Lower leg skin (tissue), 4 donors: ENCODE results near the gene PEX11B. TPM values are rescaled to one million over a fixed set of nuclear protein-coding genes. Genes with fewer than 3 reads are reported as not detected.

Experiments used
- DNase-seq, 2 donors: peaks; one replicate each; pipeline ENCODE4 v3.0.0-alpha.2; 2019; ENCODE audit warnings: low spot score in 2 of 2
- H3K4me3 ChIP-seq: fragments of 200-600 bp; sonication (generic); 2 replicates; pipeline ENCODE4 v1.5.1; 2017; ENCODE audit warnings: mild to moderate bottlenecking, low read depth; ENCODE audit not compliant: poor library complexity, severe bottlenecking
- POLR2A ChIP-seq, 2 donors: fragments of 450-650 bp; IDR thresholded peaks; one replicate each; pipeline ENCODE4 v1.6.1; 2016 to 2017; ENCODE audit warnings: antibody characterized with exemption in 2 of 2, mild to moderate bottlenecking in 1 of 2, moderate library complexity in 1 of 2
- WGBS, 2 donors: methylation state at CpG; one replicate each; pipeline ENCODE4 v1.1.5; 2018; 5-methylcytosine and 5-hydroxymethylcytosine counted together
- intact Hi-C: fragments of 100-400 bp; cut with DNase I; formaldehyde crosslinking; loops from one replicate; pipeline ENCODE4 v1.15.0; 2023; ENCODE audit warnings: low total_unique reads
- total RNA-seq, 4 donors: library from RNA; depleted of rRNA; stranded (reverse); fragments of >200 nt; gene quantifications; one replicate each; pipeline ENCODE4 v1.1.0, GENCODE V29; 2016
- TF ChIP-seq, protein P1 (sequence below), 3 donors: fragments of 450-650 bp; IDR thresholded peaks; one replicate each; pipeline ENCODE4 v1.5.1; 2016; ENCODE audit warnings: antibody characterized with exemption in 3 of 3, mild to moderate bottlenecking in 3 of 3, moderate library complexity in 2 of 3

The PEX11B gene
- total RNA-seq, 4 donors from 2014 or later, result 27.0 to 47.1 (median 30.2) TPM

DNA sequence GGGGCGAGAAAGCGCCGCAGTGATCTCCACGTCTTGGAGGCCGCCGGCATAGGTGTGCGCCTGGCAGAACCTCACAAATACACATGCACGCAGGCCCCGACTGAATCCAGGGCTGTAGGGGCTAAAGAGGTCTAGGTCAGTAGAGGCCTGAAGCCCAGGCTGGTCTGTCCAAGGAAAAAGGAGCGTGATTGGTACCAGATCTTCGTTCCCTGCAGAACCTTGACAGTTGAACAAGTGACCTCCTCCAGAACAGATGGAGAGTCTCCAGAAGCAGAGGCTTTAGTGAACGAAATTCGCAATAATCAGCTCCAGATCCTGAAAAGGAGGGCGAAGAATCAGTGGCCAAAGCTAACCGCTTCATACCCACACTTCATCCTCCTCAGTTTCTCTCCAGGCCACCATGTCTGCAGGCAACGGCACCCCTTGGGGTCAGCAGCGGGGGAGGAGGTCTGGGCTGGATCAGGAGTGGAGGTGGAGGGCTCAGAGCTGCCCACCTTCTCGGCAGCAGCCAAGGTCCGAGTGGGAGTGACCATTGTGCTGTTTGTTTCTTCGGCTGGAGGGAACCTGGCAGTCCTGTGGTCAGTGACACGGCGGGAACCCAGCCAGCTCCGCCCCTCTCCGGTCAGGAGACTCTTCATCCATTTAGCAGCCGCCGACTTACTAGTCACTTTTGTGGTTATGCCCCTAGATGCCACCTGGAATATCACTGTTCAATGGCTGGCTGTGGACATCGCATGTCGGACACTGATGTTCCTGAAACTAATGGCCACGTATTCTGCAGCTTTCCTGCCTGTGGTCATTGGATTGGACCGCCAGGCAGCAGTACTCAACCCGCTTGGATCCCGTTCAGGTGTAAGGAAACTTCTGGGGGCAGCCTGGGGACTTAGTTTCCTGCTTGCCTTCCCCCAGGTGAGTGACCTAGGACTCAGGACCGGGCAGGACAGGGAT is 749 bp upstream of the PEX11B start:
- peak; percentile 68 to 93 for DNase-seq
- peak overlapping the region; percentile 52 for H3K4me3 ChIP-seq
- TF ChIP-seq, protein P1, sequence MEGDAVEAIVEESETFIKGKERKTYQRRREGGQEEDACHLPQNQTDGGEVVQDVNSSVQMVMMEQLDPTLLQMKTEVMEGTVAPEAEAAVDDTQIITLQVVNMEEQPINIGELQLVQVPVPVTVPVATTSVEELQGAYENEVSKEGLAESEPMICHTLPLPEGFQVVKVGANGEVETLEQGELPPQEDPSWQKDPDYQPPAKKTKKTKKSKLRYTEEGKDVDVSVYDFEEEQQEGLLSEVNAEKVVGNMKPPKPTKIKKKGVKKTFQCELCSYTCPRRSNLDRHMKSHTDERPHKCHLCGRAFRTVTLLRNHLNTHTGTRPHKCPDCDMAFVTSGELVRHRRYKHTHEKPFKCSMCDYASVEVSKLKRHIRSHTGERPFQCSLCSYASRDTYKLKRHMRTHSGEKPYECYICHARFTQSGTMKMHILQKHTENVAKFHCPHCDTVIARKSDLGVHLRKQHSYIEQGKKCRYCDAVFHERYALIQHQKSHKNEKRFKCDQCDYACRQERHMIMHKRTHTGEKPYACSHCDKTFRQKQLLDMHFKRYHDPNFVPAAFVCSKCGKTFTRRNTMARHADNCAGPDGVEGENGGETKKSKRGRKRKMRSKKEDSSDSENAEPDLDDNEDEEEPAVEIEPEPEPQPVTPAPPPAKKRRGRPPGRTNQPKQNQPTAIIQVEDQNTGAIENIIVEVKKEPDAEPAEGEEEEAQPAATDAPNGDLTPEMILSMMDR (IDR thresholded peaks at IDR 0.05), result no peak
- no peak for TF ChIP-seq POLR2A (IDR thresholded peaks at IDR 0.05)
- intact Hi-C loops, result loop anchor here (10.0 kb wide), 1 partner anchor 96 kb away; no protein-coding TSS in a partner anchor
- 3 to 4% methylated on average over 32 to 33 of the region's 33 CpGs for WGBS, 2 donors

DNA sequence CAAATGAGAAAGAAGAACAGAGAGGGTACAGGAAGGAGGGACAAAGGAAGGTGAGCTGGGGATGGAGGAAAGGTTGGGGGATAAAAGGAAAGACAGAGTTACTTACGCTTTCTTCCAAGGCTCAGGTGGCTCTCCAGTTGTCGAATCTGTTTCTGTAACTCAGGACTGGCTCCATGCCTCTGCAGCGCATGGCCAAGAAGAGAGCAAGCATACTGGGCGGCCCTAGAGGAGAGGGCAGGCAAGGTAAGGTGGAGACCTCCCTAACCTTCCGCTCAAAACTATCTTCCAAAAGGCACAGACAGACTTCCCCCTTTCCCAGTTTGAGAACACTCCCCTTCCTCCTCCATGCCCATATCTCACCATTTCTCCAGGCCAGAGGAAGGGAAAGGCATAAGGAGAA is 922 bp downstream of the PEX11B start:
- peak overlapping the region; percentile 52 for H3K4me3 ChIP-seq
- no peak for TF ChIP-seq POLR2A (IDR thresholded peaks at IDR 0.05)
- TF ChIP-seq, protein P1 (IDR thresholded peaks at IDR 0.05), result no peak
- 38 to 69% methylated on average over 5 of the region's 5 CpGs for WGBS, 2 donors
- no peak for DNase-seq
- intact Hi-C loops, result loop anchor here (10.0 kb wide), 1 partner anchor 97 kb away; no protein-coding TSS in a partner anchor

DNA sequence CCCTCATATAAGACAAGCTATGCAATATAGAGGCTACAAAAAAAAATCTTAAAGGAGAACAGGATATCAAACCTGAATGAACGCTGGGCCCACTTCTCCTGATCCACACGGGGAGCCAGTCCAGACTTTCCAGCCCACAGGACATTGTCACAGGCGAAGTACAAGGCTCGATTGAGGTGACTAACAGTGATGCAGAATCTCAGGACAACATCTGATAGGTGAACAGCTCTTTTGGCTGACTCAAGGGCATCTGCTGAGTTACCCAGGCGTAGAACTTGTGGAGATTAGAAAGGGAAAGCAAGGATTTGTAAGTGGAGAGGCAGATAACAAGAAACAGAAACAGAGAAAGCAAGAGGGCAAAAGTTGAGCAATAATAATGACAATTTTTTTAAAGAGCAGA is 1.8 kb downstream of the PEX11B start:
- TF ChIP-seq, protein P1 (IDR thresholded peaks at IDR 0.05), result no peak
- TF ChIP-seq POLR2A (IDR thresholded peaks at IDR 0.05), result no peak
- DNase-seq, result peak in 1 of 2 donors; percentile 20
- no peak overlapping the region for H3K4me3 ChIP-seq
- 72 to 81% methylated on average over 5 of the region's 5 CpGs for WGBS, 2 donors
- intact Hi-C loops, result loop anchor here (10.0 kb wide), 1 partner anchor 98 kb away; no protein-coding TSS in a partner anchor

DNA sequence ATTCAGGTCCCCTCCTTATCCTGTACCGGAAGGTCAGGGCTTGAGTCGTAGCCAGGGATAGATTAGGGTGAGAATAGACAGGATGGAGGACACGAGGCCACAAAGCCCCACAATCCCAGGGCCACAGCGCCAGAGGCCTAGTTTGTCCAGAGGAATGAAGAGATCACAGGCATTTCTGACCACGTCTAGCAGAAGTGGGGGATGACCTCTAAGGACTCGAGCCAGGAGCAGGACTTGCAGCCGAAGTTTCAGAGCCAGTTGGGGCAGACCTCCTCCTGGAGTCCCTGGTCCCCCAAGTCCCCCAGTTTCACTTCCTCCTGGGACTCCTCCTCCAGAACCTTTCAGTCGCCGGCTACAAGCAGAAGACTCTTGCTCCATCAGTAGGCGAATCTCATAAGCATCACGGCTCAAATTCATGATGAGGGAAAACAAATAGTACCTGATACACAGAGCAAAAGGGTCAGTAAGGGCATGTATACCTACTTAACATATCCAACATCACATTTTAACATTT is 6.3 kb downstream of the PEX11B start:
- DNase-seq, result peak in 1 of 2 donors; percentile 65
- 76 to 79% methylated on average over 11 of the region's 11 CpGs for WGBS, 2 donors
- intact Hi-C loops, result loop anchor here (10.0 kb wide), 1 partner anchor 103 kb away; no protein-coding TSS in a partner anchor
- TF ChIP-seq, protein P1 (IDR thresholded peaks at IDR 0.05), result no peak
- no peak for TF ChIP-seq POLR2A (IDR thresholded peaks at IDR 0.05)
- H3K4me3 ChIP-seq, result no peak overlapping the region

DNA sequence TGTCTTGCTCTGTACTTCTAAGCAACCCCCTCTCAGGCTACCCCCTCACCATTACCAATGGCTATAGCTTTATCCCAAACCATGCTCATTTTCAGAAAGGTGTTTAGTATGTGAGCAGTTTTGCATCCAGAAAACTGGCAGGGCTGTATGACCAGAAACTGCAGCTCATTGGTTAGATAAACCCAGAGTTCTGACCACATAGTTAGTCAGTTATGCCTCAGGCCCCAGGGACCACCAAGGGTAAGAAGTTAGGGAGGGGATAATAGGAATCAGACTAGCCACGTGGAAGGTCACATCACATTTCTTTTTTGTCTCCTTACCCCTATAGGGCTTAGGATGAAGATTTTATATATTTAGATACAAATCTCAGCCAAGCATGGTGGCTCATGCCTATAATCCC is 9.9 kb downstream of the PEX11B start:
- 67 to 69% methylated on average over 1 of the region's 1 CpG for WGBS, 2 donors
- intact Hi-C loops, result loop anchor here (5.0 kb wide), 1 partner anchor 61 kb away; the partner anchor contains the start of gene NUDT17
- DNase-seq, result no peak
- TF ChIP-seq POLR2A (IDR thresholded peaks at IDR 0.05), result no peak
- TF ChIP-seq, protein P1 (IDR thresholded peaks at IDR 0.05), result no peak
- H3K4me3 ChIP-seq, result no peak overlapping the region
